Right lobe of liver (tissue), 4 donors: ENCODE measurements around the gene DEFB114.

Experiments used
- CTCF ChIP-seq, 4 donors: fragments of 200-600 bp in 3 of 4; fragments of 450-650 bp in 1 of 4; IDR thresholded peaks; one replicate each; pipeline versions ENCODE4 v1.5.1 to v1.8.0; 2016 to 2022; ENCODE audit warnings: antibody characterized with exemption in 4 of 4, mild to moderate bottlenecking in 2 of 4
- POLR2A ChIP-seq: fragments of 450-650 bp; IDR thresholded peaks from one replicate; pipeline ENCODE4 v1.6.1; 2017; ENCODE audit warnings: antibody characterized with exemption, mild to moderate bottlenecking
- donor health status: DM: no; HTN: no; CAD: no.
- donor health status: DM: no; HTN: no; CAD: no.
- donor health status: DM: no; HTN: yes; CAD: no.

- no peak for TF ChIP-seq POLR2A
- TF ChIP-seq CTCF (IDR thresholded peaks at IDR 0.05), result no peak
These were observed 48.9 kb downstream of the DEFB114 start for GRCh38 chr6:49915035-49915434.
